Raji (cell line): ENCODE measurements around the gene CPPED1.

Source experiments
- POLR2A ChIP-seq: IDR thresholded peaks from 2 replicates; pipeline ENCODE4 v1.6.1; 2011; ENCODE audit warnings: low read depth, low read length, control low read depth; ENCODE audit not compliant: insufficient read depth

Gene CPPED1

GRCh38 chr16:12690024-12690423 is 113.7 kb downstream of the CPPED1 start:
- TF ChIP-seq POLR2A: no peak

DNA sequence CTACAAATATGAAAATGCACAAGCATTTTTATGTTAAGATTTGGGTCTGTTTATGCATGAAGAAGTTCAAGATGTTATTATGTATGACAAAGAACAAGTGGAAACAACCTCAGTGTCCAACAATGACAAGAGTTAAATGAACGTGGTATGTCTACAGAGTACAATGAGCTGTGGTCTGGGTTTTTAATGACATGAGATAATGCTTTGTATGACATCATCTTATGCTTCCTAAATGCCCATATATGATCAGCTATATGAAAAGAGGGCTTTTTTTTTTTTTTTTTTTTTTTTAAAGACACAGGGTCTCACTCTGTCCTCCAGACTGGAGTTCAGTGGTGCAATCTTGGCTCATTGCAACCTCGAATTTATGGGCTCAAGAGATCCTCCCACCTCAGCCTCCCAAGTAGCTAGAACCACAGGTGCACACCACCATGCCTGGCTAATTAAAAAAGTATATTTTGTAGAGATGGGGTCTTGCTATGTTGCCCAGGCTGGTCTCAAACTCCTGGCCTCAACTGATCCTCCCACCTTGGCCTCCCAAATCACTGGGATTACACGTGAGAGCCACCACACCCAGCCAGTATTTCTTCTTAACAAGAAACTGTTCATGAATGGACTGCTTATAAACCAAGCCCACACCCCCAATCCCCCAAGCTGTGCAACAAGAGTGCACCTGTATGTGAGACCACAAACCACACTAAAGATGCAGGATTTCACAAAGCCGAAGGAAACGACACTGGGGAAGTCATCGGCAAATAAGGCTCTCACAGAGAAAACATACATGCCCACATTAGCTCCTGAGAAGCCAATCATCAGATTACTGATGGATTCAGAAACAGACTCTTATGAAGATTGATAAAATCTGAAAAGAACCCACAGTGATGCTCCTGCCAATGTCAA is 114.5 kb downstream of the CPPED1 start:
- no peak for TF ChIP-seq POLR2A

- TF ChIP-seq POLR2A: no peak
Measured at GRCh38 chr16:12685806-12686205, 117.9 kb downstream of the CPPED1 start.

- TF ChIP-seq POLR2A: no peak
Measured at GRCh38 chr16:12682432-12683165, 121.1 kb downstream of the CPPED1 start.

DNA sequence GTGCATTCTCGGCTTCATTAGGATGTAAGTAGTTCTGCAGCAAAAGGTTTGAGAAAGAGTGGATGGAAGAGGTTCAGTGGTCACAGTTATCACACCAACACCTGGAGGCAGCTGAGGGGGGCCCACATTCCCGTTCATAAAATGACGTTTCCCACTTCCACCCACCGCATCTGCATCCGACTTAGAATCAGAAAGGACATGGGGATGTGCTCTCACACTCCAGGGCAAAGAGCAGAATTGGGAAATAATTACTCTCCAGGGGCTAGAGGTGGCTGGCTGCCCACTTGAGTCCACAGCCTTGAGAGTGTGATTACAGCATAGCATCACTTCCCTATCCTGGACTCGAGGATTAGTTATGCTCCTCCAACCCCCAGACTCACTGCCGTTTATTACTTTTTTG is 122.0 kb downstream of the CPPED1 start:
- TF ChIP-seq POLR2A: no peak

DNA sequence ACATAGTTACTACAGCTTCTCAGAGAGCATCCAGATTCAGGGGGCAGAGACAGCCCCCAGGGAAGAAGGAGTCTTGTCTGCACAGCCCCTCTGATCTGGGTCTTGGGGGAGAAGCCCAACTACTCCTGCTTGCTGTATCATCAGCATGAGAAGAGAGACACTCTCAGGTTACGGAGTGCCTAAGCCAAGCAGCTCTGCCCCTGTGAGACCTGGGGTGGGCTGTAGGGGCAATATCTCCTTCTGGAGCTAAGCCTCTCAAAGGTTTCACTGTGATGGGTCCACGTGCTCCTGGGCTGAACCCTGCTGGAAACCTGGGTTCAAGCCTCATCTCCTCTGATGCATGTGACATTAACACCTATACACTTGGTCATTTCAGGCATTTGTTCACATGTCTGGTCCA is 123.2 kb downstream of the CPPED1 start:
- TF ChIP-seq POLR2A: no peak

GRCh38 chr16:12679660-12680272 is 123.9 kb downstream of the CPPED1 start:
- no peak for TF ChIP-seq POLR2A

- no peak for TF ChIP-seq POLR2A
Measured at GRCh38 chr16:12678983-12679382, 124.7 kb downstream of the CPPED1 start.

DNA sequence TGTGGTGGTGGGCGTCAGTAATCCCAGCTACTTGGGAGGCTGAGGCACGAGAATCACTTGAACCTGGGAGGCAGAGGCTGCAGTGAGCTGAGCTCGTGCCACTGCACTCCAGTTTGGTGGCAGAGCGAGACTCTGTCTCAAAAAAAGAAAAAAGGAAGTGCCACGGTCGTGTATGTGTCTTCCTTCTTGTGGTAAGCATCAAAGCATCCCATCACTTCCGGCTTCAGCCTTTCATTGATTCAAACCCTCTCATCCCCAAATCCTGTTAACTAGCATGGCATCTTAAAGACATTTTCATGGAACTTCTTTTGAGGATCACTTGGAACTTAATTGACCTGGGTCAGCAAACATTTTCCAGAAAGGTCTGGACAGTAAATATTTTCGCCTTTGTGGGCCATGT is 126.2 kb downstream of the CPPED1 start:
- TF ChIP-seq POLR2A: no peak

DNA sequence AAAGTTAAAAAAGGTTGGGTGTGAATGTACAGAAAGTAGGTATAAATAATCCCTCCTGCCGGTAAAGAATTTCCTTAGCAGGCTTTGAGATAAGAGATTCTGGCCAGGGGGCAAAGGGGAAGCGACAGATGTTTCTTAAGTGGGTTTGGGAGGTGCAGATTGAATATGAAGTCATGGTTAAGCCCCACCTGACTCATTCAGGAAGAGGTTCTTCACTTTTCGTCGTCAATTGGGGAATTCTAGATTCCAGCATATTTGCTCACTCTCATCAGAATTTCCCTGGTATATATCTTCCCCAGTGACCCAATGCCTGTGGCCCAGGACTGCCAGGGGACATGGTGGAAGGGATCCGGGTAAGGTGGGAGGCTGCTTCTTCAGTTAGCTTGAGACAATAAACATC is 127.8 kb downstream of the CPPED1 start:
- no peak for TF ChIP-seq POLR2A

DNA sequence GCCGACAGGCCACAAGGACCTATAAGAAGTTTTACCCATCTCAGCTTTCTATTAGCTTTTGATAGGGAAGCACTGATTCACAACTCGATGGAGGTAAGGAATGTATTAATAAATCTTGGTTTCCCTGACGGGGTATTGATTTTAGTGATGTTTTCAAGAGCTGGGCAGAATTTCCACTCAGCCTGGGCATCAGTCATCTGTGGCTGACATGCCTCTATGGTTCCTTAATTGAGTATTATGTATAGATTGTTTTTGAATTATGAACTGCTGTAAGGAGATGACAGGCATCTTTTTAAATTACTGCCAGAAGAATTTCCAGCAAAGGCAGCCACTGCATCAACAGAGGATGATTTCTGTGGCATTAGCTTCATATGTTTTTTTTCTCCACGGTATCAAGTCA is 128.6 kb downstream of the CPPED1 start:
- no peak for TF ChIP-seq POLR2A

DNA sequence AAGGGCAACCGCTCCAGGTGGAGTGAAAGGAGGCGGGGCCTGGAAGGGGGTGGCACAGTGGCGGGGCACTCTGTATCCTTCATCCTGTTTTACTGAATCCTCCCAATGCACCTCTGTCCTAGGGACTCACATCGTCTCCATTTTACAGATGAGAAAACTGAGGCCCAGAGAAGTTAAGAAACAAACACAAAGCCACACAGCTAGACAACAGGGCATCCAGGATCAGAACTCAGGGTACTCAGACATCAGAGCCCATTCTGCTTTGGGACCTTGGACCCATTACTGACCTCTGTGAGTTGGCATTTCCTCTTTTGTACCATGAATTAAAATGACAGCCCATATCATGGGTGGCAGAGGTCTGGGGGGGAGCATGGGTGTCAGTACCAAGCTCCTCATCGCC is 129.2 kb downstream of the CPPED1 start:
- TF ChIP-seq POLR2A: no peak

GRCh38 chr16:12674071-12674470 is 129.6 kb downstream of the CPPED1 start:
- no peak for TF ChIP-seq POLR2A

GRCh38 chr16:12673466-12673865 is 130.2 kb downstream of the CPPED1 start:
- TF ChIP-seq POLR2A: no peak

GRCh38 chr16:12672986-12673385 is 130.7 kb downstream of the CPPED1 start:
- TF ChIP-seq POLR2A: no peak

- no peak for TF ChIP-seq POLR2A
Measured at GRCh38 chr16:12669908-12670307, 133.8 kb downstream of the CPPED1 start.
